H9 (cell line): ENCODE results near the gene NSF. TPM values are rescaled to one million over a fixed set of nuclear protein-coding genes. Genes with fewer than 3 reads are reported as not detected.

Source experiments
- DNase-seq: peaks from one replicate; pipeline ENCODE4 v3.0.0-alpha.2; 2017
- H2AFZ ChIP-seq: one replicate; pipeline ENCODE4 v1.6.1; 2013; ENCODE audit warnings: mild to moderate bottlenecking, low read length, control low read depth, moderate library complexity
- H2AK5ac ChIP-seq: 2 replicates; pipeline ENCODE4 v1.6.1; 2013; ENCODE audit warnings: low read length, control low read depth, mixed read lengths; ENCODE audit not compliant: insufficient read length
- H2BK120ac ChIP-seq: one replicate; pipeline ENCODE4 v1.6.1; 2013; ENCODE audit warnings: low read depth, mild to moderate bottlenecking, low read length, control low read depth, inconsistent platforms; ENCODE audit not compliant: poor library complexity, severe bottlenecking
- H2BK12ac ChIP-seq: 2 replicates; pipeline ENCODE4 v1.6.1; 2013; ENCODE audit warnings: low read length, control low read depth, mixed read lengths, low read depth; ENCODE audit not compliant: insufficient read length
- H2BK15ac ChIP-seq: 2 replicates; pipeline ENCODE4 v1.6.1; 2013; ENCODE audit warnings: low read depth, low read length, control low read depth
- H2BK20ac ChIP-seq: one replicate; pipeline ENCODE4 v1.6.1; 2013; ENCODE audit warnings: low read depth, mild to moderate bottlenecking, low read length, control low read depth, inconsistent platforms; ENCODE audit not compliant: poor library complexity, severe bottlenecking
- H2BK5ac ChIP-seq: 2 replicates; pipeline ENCODE4 v1.6.1; 2013; ENCODE audit warnings: low read length, control low read depth, mixed read lengths; ENCODE audit not compliant: insufficient read length
- H3K14ac ChIP-seq: 2 replicates; pipeline ENCODE4 v1.6.1; 2013; ENCODE audit warnings: low read length, control low read depth; ENCODE audit not compliant: insufficient read depth
- H3K18ac ChIP-seq: 2 replicates; pipeline ENCODE4 v1.6.1; 2013; ENCODE audit warnings: low read depth, mild to moderate bottlenecking, mixed read lengths, low read length, control low read depth; ENCODE audit not compliant: insufficient read length
- H3K23ac ChIP-seq: 2 replicates; pipeline ENCODE4 v1.6.1; 2013; ENCODE audit warnings: low read length, control low read depth, mixed read lengths, low read depth; ENCODE audit not compliant: insufficient read length
- H3K23me2 ChIP-seq: 2 replicates; pipeline ENCODE4 v1.6.1; 2013; ENCODE audit warnings: low read depth, mild to moderate bottlenecking, mixed read lengths, low read length, control low read depth; ENCODE audit not compliant: insufficient read length, poor library complexity, severe bottlenecking
- H3K27ac ChIP-seq: 2 replicates; pipeline ENCODE4 v1.5.1; 2013; ENCODE audit warnings: low read length, control low read depth, mixed read lengths, low read depth; ENCODE audit not compliant: insufficient read length
- H3K27me3 ChIP-seq: 2 replicates; pipeline ENCODE4 v1.6.1; 2013; ENCODE audit warnings: low read length, control low read depth, inconsistent platforms; ENCODE audit not compliant: insufficient read depth
- H3K4ac ChIP-seq: 2 replicates; pipeline ENCODE4 v1.6.1; 2013; ENCODE audit warnings: low read depth, mild to moderate bottlenecking, control low read depth, inconsistent platforms, low read length, moderate library complexity
- H3K4me1 ChIP-seq: 2 replicates; pipeline ENCODE4 v1.6.1; 2013; ENCODE audit warnings: low read length, control low read depth, inconsistent platforms; ENCODE audit not compliant: insufficient read depth
- H3K4me2 ChIP-seq: 2 replicates; pipeline ENCODE4 v1.6.1; 2013; ENCODE audit warnings: low read length, control low read depth, mixed read lengths; ENCODE audit not compliant: insufficient read length, insufficient read depth
- H3K56ac ChIP-seq: 2 replicates; pipeline ENCODE4 v1.6.1; 2013; ENCODE audit warnings: low read depth, mild to moderate bottlenecking, mixed read lengths, low read length, control low read depth; ENCODE audit not compliant: insufficient read length
- H3K79me1 ChIP-seq: 2 replicates; pipeline ENCODE4 v1.6.1; 2013; ENCODE audit warnings: low read depth, mild to moderate bottlenecking, moderate library complexity, low read length, control low read depth, inconsistent platforms; ENCODE audit not compliant: insufficient read depth, poor library complexity, severe bottlenecking
- H3K79me2 ChIP-seq: 2 replicates; pipeline ENCODE4 v1.6.1; 2013; ENCODE audit warnings: low read length, control low read depth, inconsistent platforms; ENCODE audit not compliant: insufficient read depth
- H3K9ac ChIP-seq: 2 replicates; pipeline ENCODE4 v1.6.1; 2013; ENCODE audit warnings: low read length, control low read depth, mixed read lengths; ENCODE audit not compliant: insufficient read length; ENCODE audit errors: extremely low read depth
- H3K9me3 ChIP-seq: one replicate; pipeline ENCODE4 v1.6.1; 2013; ENCODE audit warnings: low read depth, low read length, inconsistent platforms; ENCODE audit not compliant: control insufficient read depth
- H3T11ph ChIP-seq: one replicate; pipeline ENCODE4 v1.6.1; 2013; ENCODE audit warnings: mild to moderate bottlenecking, low read length, control low read depth, inconsistent platforms
- H4K20me1 ChIP-seq: one replicate; pipeline ENCODE4 v1.6.1; 2013; ENCODE audit not compliant: control insufficient read depth, insufficient read length, insufficient read depth
- H4K5ac ChIP-seq: 2 replicates; pipeline ENCODE4 v1.6.1; 2013; ENCODE audit warnings: low read depth, mild to moderate bottlenecking, mixed read lengths, low read length, control low read depth; ENCODE audit not compliant: insufficient read length
- H4K8ac ChIP-seq: replicated peaks from 2 replicates; pipeline ENCODE4 v1.6.1; 2013; ENCODE audit warnings: low read length, control low read depth, mixed read lengths, low read depth; ENCODE audit not compliant: insufficient read length
- H4K91ac ChIP-seq: 2 replicates; pipeline ENCODE4 v1.6.1; 2013; ENCODE audit warnings: low read depth, mild to moderate bottlenecking, moderate library complexity, mixed read lengths, low read length, control low read depth; ENCODE audit not compliant: insufficient read length
- H3K27ac Mint-ChIP-seq, 3 experiments: 2 replicates in 2 of 3; 3 replicates in 1 of 3; pipeline ENCODE4 v1.8.0; 2020 to 2021; ENCODE audit warnings: mixed read lengths in 3 of 3, mild to moderate bottlenecking in 1 of 3, moderate library complexity in 1 of 3
- H3K27me3 Mint-ChIP-seq: 2 replicates; pipeline ENCODE4 v1.8.0; 2021; ENCODE audit warnings: low read depth, mild to moderate bottlenecking, moderate library complexity, mixed read lengths
- H3K36me3 Mint-ChIP-seq, 3 experiments: 2 replicates in 2 of 3; 3 replicates in 1 of 3; pipeline ENCODE4 v1.8.0; 2020 to 2021; ENCODE audit warnings: low read depth in 3 of 3, mixed read lengths in 3 of 3; ENCODE audit not compliant: insufficient read depth in 1 of 3
- H3K4me1 Mint-ChIP-seq, 2 experiments: 2 replicates each; pipeline ENCODE4 v1.8.0; 2020; ENCODE audit warnings: mixed read lengths in 2 of 2
- H3K4me3 Mint-ChIP-seq, 2 experiments: 2 replicates in 1 of 2; 3 replicates in 1 of 2; pipeline ENCODE4 v1.8.0; 2020 to 2021; ENCODE audit warnings: mild to moderate bottlenecking in 2 of 2, mixed read lengths in 2 of 2, moderate library complexity in 1 of 2
- H3K9me3 Mint-ChIP-seq, 2 experiments: 2 replicates in 1 of 2; 3 replicates in 1 of 2; pipeline ENCODE4 v1.8.0; 2020; ENCODE audit warnings: mild to moderate bottlenecking in 2 of 2, mixed read lengths in 2 of 2, moderate library complexity in 1 of 2
- CTCF ChIP-seq: fragments of 200-600 bp; sonication (generic); conservative IDR thresholded peaks from 3 replicates; pipeline ENCODE4 v1.8.0; 2021; ENCODE audit warnings: antibody characterized with exemption, mild to moderate bottlenecking
- WGBS: extraction: QIAGEN DNeasy Blood & Tissue Kit; methylation state at CpG from one replicate; pipeline ENCODE4 v1.1.7; 2013; ENCODE audit warnings: missing lambda C conversion rate, low lambda C conversion rate, mixed read lengths; ENCODE audit not compliant: insufficient read length; ENCODE audit errors: extremely low coverage; 5-methylcytosine and 5-hydroxymethylcytosine counted together
- total RNA-seq: library from RNA; stranded (reverse); gene quantifications from 2 replicates; pipeline ENCODE4 v1.2.1, GENCODE V29; 2021

Gene NSF
- total RNA-seq, 1 experiment from 2014 or later: 36.4 TPM

- Histone ChIP-seq H3K14ac (no peak overlapping the region), H2BK15ac (no peak overlapping the region), H3K23ac (no peak overlapping the region), H3K4me1 (no peaks in the 10 kb centered on the region), H4K5ac (no peak overlapping the region), H4K91ac (no peak overlapping the region), H3K4ac (no peak overlapping the region), H4K8ac (no peak overlapping the region), H3K79me1 (no peaks in the 10 kb centered on the region), H3K27me3 (no peaks in the 10 kb centered on the region; the same call in 1 of the 2 replicates), H2AK5ac (no peak overlapping the region), H2BK12ac (no peak overlapping the region), H3K9ac (no peak overlapping the region), H2BK5ac (no peak overlapping the region), H3K56ac (no peak overlapping the region), H3T11ph (no peak overlapping the region), H2BK20ac (no peak overlapping the region), H2AFZ (no peak overlapping the region), H3K9me3 (no peaks in the 10 kb centered on the region), H4K20me1 (no peaks in the 10 kb centered on the region), H3K23me2 (no peaks in the 10 kb centered on the region), H2BK120ac (no peak overlapping the region), H3K18ac (no peak overlapping the region), H3K27ac (no peak overlapping the region), H3K79me2 (no peaks in the 10 kb centered on the region), H3K4me2 (no peak overlapping the region)
- Mint-ChIP-seq H3K27ac (no peak overlapping the region; a peak in 1 of 7 replicates), H3K36me3 (peaks cover 0 to 7% (median 0%) of the 10 kb centered on the region in 3 experiments; a peak in 2 of 7 replicates), H3K4me1 (peaks cover 15 to 18% of the 10 kb centered on the region in 2 experiments), H3K4me3 (no peak overlapping the region), H3K27me3 (peaks cover 38% of the 10 kb centered on the region), H3K9me3 (peaks cover 0 to 1% of the 10 kb centered on the region in 2 experiments; a peak in 2 of 5 replicates)
- no peak for DNase-seq
- no CpG with 5 or more reads among the region's 15 CpGs for WGBS
- no peak for TF ChIP-seq CTCF
Measured at GRCh38 chr17:46795379-46795952, 205.0 kb downstream of the NSF start.
